HG03558 (cell line): ENCODE data around the gene LMCD1.

ENCODE experiments used
- ATAC-seq: cut with Tn5 transposase; IDR thresholded peaks from one replicate; pipeline ENCODE4 v1.9.1; 2021; ENCODE audit warnings: moderate number of reproducible peaks; ENCODE audit not compliant: unreplicated experiment; ENCODE audit errors: extremely low read depth

Gene LMCD1

DNA sequence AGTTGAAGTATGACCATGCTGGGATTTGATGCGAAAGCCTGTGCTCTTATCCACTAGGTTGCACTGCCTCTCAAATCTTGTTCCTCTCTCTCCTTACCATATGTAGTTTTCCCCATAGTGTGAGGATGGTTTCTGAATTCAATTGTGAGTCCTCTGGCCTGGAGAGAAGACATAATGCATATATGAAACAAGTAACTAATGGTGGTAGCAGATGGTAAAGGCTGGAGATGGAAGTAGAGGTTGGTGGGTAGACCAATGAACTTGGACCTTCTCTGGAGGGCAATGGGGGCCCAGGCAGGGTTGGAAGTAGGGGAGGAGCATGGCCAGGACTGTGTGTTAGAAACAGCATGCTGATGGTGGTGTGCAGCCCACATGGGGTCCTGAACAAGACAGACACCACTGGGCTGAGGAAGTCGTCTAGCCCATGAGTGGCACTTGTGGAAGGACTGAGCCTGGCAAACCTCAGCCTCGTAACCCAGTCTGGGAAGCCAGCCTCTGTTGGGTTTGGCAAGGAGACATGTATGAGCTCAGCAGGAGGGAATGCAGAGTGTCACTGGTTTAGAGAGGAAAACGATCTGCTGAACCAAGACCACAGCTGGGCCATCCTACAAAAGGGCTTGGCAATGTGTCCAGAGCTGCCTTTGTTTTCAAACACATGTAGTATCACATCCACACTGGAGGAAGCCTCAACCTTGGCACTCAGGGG is 18.5 kb upstream of the LMCD1 start:
- no peak for ATAC-seq

DNA sequence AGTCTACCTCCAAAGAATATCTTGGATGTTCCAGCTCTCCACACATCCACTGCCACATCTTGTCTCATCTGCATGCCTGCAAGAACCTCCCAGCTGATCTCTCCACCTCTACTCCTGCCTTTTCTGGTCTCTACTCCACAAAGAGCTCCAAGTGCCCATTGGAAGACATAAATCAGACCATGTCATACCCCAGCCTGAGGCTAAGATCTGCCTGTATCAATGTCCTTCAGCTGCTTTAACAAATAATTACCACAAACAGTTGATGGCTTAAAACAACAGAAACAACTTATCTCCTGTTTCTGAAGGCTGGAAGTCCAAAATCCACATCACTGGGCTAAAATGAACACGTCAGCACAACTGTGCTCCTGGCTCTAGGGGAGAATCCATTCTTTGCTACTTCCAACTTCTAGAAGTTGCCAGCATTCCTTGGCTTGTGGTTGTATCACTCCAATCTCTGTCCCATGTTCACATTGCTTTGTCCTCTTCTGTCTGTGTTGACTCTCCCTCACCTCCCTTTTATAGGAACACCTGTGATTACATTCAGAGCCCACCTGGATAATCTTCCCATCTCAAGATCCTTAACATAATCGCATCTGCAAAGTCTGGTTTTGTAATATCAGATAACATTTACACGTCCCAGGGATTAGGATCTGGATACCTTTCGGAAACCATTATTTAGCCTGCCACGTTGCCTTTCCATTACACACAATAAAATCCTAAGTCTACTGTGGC is 17.0 kb upstream of the LMCD1 start:
- ATAC-seq, result no peak

DNA sequence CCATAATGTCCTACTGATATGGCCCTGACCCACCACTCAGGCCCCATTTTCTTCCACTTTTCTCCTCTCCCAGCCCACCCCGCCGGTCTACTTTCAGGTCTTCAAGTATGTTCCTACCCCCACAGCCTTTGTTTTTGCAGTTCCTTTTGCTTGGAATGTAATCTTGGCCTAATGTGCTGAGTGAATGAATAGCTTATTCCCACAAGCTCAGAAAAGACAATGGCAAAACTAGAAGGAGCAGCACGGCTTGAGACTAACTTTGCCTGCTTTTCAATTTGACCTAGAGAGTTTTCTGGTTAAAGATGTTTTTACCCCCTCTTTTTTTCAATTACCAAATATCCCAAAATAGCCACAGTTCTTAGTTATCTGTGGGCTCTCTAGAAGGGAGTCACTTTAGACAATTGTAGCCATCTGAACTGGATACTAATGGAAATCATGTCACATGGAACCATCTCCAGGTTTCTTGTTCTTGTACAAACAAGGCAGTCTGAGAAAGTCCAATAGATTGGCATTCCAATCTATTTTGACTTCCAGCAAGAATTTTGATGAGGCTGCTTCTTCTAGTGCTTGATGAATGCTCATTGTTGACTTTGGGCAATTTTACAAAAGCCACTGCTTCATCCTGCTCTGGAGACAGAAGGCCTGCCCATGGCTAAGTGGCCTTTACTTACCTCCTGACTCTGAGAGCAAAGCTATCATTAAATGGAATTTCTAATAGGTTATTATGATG is 16.3 kb upstream of the LMCD1 start:
- no peak for ATAC-seq

DNA sequence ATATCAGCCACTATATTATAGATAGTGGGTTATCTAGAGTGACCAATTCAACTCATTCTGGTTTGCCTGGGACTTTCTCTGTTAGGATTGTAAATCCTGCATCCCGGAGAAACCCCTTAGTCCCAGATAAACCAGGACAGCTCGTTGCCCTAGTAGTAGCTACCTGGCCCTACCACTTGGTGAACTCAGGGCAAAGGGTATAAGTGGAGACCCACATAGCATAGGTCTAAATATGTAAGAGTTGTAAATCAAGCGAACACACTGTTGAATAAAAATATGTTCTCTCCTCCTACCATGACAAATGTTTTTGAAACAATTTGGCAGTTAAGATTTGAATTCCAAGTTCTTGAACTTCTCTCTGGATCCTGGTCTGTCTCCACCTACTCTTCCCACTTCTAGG is 15.7 kb upstream of the LMCD1 start:
- ATAC-seq, result no peak

DNA sequence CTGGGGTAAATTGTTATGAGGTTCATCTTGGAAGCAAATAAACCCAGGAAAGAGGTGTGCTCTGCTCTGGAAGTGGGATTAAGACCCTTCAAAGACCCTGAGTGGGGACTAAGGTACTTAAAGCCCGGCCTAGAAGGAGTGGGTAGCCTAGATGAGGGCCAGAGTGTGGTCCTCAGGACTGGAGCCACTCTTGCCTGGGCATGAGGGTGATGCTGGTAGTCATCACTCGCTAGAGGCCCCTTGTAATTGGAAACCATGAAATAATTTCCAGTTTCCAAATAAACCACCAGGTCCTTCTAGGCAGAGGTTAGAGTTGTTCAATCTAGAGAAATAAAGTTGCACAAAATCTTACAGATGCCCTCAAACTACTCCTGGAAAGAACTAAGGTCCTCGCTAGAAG is 15.2 kb upstream of the LMCD1 start:
- ATAC-seq, result no peak

DNA sequence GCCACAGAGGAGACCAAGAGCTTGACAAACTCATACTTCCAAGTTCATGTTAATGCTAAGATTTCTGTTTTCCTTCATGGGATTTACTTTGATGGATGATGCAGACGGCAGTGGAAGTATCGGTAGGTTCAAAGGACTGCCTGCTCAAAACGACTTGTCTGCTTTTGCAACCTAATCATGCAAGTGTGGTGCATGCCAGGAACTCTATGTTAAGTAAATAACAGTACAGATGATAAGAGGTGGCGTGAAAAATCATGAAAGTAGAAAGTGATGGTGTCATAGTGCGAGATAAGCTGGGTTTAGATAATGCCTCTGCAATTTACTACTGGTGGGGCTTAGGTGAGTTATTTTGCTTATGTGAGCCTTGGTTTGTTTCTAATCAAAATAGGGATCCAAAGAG is 14.7 kb upstream of the LMCD1 start:
- no peak for ATAC-seq

DNA sequence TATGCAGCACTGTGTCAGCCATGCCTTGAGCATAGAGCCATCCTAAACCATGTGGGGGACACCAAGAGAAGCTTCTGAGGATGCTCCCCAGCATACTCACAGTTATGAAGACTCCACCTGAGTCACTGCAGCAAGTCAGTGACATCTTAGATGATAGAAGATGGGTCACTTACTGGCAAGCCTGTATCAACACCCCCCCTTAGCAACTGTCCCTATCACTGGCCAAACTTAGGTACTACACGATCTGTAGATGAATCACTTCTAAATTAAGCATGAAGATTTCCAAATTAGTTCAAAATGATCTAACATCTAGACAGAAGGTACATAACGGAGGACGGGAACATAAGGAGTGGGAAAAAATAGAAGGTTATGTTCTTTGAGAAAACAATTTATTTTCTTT is 13.2 kb upstream of the LMCD1 start:
- ATAC-seq, result no peak

DNA sequence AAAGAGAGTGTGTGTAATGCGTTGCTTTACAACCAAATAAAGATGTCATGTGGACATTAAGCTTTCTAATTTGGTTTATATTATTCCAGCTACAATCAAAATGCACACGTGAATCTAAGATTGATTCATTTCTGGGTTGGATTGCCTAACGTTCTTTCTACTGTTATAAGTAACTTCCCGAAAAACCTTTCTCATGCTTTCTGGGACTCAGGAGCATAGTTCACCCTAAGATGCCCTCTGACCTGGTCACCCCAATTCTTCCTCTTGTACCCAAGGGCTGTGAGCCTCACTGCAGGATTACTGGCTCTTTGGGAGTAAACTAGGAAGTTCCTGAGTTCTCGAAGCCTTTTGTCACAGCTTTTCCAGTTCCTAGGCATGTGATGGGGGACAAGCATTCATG is 12.7 kb upstream of the LMCD1 start:
- no peak for ATAC-seq

DNA sequence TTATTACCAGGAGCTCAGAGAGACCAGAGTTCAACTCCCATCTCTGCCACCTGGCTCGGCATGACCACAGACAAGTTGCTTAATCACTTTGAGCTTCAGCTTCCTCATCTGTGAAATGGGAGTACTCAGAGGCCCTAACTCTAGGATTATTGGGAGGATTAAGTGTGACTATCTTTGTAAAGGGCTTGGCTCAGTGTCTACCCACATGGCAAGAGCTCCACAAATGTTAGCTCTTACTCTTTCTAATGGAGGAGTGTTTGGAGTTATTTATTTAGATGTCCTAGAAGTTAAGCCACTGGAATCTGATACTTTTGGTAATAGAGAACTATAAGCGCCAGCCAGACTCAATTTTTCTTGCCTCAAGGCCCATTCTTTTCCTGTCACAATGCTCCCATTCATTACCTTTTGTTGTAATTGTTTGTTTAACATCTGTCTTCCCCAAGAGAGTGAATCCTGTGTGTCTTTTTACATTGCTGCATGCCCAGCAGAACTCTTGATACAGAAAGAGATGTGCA is 12.3 kb upstream of the LMCD1 start:
- ATAC-seq, result no peak

DNA sequence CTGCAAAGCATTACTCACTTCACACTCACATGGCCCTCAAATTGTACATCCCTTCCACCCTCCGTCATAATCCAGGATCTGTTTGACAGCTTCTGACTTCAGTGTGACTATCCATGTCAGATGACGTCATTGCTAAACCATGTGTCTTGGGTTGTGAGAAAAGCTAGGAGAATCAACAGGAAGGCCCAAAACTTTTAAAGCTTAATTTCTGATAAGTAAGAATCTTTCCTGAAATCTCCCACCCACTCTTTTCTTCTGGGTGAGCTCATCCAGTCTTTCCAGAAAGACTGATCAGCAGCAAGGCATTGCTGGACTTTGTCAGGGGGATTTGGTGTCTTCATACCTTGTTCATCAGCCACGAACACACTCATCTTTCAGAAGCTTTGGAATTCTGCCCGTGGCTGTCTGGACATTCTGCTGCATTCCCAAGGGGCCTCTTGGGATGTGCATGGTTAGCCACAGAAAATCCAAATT is 11.5 kb upstream of the LMCD1 start:
- ATAC-seq, result no peak

DNA sequence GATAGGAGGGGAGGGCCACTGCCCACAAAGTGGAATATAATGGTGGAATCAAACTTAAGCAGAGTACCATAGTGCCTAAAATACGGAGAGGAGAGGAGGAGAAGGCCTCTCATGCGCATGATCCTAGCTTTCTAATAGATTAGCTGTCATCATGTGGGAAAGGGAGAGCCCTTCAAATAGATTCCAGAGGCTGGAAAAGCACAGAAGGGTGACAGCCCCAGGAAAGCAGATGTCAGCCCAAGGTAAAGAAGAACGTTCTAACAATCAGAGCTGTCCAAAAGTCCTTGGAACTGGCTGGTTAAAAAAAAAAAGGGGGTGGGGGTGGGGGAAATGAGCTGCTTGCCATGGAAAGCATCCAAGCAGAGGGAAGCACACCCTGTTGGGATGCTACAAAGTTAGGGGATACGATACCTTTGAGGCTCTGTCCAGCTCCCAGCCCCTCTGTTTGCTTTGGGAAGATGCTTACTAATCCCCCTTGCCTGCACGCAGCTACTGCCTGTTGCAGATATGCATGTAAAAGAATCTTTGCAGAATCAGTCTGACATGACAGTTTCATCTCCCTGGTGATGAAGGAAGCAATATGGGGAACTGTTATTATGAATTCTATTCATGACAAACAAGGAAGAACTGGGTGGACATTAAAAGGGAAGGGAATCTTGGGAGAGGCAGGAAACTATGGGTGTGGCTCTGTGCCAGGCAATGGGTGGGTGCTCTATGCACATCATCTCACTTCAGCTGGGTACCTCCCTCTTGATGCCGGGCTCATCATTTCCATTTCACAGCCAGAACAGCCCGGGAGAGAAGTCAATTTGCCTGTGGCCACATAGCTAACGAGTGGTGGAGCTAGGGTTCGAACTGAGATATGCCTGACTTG is 10.1 kb upstream of the LMCD1 start:
- no peak for ATAC-seq

DNA sequence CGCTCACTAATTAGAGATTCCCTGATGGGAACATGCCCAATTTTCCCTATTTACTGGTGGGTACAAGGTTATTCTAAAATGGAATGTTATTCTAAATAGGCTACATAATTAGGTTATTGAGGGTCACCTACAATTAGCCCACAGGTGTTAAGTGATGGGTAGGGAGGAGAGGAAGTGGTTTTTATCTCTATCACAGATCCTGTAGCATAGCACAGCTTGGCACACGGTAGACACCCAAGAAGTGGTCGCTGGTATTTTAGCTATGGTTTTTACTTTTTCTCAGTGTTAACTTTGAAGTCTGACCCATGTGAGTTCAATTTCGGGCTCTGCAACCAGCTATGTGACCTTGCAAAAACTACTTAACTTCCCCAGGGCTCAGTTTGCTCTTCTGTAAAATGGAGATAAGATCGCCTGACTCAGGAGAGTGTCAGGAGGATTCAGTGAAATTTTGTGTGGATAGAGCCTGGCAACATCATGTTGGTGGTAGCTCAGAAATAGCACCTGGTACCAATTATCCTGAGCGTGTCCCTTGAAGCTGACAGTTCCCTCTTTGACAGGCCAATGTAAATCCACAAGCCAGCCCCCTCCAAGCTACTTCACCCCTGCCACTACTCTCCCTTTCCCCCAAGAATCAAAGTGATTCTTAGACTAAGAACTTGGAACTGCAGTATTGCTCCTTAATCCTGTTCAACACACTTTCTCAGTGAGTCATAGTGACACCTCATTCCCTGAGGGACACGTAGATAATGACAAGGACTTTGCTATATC is 8.7 kb upstream of the LMCD1 start:
- no peak for ATAC-seq

DNA sequence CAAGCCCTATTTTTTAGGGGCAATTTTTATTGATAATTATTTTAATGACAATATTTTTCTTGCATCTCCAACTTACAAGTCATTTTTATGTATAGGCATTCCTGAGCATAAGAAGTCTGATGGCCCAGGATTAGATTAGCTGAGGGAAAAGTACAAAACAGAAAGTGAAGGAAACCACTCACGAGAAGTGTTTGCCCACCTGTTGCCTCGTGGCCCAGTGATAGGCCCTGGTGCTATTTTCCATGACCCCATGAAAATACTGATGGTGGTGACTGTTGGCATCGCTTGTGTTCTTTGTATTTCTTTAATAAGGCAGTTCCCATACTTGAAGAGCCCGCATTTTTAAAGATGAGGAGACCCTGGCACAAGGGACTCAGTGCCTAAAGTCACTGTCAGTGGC is 7.9 kb upstream of the LMCD1 start:
- no peak for ATAC-seq

DNA sequence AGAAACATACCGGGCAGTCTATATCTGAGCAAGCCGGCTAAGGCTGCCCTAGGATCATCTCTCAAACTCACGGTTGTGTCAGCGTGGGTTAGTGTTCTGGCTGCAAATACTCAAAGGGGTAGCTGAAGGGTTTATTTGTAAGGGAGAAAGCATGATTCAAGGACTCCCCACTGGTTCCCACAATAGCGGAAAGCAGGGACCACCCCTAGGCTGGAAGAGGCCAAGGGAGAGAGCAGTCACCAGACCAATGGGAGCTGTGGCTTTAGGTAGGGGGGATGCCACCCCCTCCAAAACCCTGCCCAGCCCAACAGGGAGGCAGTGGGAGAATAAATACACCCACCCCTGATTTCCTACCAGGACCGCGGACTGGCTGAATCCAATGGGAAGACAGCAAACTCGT is 7.3 kb upstream of the LMCD1 start:
- ATAC-seq, result no peak

DNA sequence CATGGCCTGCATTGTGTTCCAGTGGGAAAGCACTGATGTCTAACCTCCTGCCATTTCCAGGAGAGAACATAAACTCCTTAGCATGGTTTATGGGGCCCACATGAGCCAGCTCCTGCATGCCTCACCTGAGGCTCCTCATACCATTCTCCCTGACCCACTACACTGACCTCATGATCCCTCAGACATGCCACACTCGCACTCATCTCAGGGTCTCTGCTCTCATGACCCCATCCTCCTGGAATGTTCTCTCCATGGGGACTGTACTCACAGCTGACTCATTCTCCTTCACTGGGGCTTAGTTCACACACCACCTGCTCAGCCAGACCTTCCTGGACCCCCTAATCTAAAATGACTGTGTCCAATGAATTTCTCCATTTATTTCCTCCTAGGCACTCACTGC is 4.0 kb upstream of the LMCD1 start:
- ATAC-seq, result no peak

DNA sequence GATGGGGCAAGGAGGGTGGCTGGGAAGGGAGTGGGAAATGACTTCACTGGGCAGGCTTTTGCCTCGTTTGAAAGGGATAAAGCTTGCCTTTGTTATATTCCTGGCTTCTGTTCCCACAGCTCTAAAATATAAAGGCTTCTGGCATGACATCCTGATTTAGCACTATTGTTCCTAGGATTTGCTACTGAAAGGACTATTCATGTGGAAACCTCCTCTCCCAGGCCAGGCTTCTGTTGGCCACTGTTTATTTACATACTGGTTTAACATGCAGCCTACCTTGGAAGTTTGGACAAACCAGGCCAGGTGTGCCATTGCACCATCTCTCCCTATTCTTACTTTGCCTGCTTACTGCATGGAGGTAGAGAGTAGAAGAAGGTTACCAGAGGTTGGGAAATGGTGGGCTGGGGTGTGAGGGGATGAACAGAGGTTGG is 2.4 kb upstream of the LMCD1 start:
- no peak for ATAC-seq

DNA sequence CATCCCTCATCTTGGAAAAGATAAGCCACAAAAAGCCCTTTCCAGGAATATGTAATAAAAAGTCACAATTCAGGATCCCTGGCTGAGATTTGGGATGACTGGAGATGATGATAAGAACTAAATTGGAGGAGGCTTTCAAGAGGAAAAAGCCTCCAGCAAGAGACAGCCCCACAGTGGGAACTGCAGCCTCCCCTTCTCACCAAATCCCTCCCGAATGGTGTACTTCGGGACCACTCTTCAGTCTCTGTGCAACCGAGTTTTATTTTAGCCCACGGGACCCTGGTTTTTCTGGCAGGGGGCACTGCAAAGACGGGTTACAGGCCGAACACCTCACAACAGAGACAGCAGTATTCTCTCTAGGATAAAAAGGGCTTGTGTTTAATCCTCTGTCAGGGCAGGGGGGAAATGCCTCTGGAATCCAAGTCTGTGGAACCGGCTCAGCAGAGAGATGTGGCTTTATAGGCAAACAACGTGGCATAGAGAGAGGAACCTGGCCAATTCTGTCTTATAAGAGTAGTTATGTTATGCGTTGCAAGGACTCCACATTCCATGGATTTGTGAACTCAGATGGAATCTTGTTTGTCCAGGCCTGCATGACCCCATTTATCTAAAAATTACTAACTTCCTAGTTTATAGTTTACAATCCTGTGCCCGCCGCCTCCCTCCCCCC is 1.2 kb upstream of the LMCD1 start:
- no peak for ATAC-seq

DNA sequence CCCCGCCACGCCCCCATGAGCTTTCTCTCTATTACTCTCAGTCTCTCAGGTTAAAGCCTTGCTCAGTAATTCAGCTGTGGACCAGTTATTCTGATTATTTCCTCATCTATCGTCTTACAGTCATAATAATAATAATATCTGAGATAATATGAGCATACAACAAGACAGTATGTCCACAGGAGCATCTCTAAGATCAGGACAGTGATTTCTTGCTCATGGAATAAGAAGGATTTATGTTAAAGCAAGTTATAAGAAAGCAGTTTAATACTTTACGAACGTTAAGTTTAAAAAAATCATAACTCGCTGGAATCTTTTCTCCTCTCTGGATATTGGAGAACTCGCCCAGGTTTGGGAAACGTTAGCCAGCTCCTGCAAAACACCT is 643 bp upstream of the LMCD1 start:
- ATAC-seq, result no peak

DNA sequence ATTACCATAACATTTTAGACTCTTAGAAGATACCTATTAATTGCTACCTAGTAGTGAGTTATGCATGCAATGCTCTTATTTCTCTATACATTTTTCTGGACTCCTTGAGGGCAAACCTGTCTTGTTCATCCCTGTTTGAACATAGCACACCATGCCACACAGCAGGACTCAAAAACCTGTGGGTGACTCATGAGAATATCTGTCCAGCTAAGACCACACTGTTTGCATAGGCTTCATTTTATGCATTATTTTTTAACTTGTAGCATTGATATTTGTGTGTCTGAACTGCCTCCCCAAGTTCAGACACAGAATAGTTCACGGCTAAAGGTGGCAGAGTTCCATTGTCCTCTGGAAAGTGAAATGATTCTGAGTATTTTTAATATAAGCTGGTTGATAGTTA is 1.8 kb downstream of the LMCD1 start:
- no peak for ATAC-seq
